ENCODE data around the gene DLEC1.
"Not testable (repeated sequence)": the region's sequence is repeated elsewhere in the genome, so short reads cannot be mapped to it uniquely, and the experiment has no call there.

Gene DLEC1

DNA sequence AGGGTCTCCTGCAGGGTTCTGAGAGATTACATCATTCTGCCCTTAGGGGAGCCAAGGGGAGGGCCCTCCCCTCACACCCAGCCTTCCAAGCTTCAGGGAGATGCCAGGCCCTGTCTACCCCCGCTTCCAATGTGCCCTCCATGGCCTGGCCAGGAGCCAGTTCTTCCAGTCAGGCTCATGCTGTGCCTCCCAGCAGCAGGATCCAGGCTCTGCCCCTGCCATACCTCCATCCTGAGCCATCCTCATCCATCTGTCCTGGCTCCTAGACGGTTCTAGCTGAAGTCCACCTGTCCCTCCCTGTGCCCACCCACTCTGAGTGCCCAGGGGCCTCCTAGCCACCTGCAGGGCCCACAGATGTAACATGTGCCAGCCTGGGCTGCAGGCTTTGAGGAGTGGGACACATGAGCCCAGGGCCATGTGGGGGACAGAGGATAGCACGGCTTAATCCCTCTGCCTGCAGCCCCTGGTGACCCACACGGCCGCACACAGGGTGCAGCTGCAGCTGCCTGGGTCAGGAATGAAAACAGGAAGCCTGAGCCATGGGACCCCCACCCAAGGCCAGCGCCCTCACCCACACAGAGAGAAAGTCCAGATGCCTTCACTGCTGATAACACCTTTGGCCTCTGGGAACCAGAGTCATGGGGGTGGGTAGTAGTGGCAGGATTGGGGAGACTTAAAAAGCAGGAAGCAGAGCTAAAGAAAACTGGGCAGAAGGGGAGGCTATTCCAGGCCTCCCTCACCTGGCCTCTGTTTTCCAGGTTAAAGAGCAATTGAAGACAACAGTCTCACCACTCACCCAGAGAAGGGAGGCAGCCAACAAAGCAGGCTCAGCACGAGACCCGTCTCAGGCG lies 21.3 kb upstream of the DLEC1 start:
- no peak for DNase-seq (ENCODE audit: low read depth in 2 of 2)

DNA sequence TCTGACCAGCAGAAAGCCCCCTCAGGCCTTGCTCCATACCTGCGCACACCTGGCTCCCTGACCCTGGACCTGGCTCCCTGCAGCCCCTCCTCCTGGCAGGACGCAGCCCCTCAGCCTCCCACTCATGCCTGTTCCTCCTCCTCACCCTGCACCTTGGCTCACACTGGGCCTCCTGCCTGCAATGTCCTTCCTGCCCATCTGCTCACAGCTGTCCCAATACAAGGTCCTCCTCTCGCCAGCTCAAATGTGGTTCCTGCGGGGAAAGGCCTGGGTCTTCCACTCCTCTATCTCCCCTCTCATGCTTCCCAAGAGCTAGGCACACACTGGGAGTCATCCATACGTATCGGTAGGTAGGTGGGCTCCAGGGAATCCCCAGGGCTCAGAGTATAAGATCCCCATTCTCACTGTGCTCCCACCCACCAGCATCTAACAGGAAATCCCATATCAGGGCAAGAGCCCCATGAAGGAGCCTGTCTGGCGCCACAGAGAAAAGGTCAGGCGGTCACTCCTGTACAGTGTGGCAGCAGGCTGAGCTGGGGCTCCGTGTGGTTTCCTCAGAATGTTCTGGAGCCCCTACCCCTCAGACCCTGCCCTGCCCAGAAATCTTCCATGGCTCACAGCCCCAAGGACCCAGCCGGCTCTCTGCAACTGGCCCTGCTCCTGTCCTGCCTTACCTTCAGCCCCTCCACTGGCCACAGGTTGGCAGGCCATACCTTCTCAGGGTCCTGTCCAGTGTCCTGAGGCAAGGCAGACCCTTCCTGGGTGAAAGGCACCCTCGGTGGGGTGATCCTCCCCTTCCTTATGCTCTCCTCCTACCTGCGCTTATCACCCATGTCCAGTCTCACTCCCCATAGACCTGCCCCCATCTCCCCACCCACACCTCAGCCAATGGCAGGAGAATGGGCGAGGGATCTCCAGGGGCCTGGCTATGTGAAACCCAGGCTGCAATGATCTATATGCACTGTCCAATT lies 20.4 kb upstream of the DLEC1 start:
- DNase-seq (ENCODE audit: low read depth in 2 of 2): no peak

DNA sequence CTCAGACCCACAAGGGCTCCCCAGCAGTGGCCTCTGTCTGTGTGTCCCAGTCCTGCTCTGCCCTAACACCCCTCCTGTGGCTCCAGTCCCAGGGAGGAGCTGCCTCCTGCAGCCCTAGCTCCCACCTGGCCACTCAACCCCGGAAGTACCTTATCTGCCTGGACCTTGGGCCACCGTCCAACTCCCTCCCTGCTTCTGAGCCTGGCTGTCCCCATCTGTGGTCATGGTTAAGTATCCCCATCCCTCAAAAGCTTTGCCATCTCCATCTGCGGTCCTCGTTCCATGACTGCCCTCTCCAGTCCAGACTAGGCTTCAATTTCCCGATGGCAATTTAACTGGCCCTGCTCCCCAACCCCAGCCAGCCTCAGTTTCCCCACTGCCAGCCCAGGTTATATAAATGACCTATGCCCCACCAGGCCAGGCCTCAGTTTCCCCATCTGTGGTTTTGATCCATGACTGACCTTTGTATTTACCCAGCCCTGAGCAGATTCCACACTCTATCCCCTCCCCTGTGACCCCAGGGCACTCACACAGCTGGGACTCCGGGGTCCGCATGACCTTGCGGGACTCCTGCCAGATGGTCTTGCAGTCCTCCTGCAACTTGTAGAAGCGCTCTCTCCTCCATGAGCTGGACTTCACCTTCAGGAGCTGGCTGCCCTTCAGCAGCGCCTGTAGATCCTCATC lies 19.2 kb upstream of the DLEC1 start:
- DNase-seq (ENCODE audit: low read depth in 2 of 2): no peak

DNA sequence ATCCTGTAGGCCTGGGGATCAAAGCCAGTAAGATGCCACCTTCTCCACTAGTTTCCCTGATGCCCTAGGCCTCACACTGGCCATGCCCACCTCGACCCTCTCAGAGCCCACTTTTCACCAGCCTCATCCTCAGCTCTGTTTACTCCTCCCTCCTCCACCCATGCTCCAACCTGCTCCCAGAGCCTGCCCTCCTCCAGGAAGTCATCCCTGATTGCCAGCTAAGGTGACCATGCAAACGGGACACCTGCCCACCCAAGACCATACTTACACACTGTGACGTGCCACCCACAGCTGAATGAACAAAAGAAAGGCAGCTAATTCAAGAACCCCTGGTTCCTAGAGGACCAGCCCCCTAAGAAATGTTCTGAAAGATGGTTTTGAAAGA lies 18.7 kb upstream of the DLEC1 start:
- no peak for DNase-seq (ENCODE audit: low read depth in 2 of 2)

DNA sequence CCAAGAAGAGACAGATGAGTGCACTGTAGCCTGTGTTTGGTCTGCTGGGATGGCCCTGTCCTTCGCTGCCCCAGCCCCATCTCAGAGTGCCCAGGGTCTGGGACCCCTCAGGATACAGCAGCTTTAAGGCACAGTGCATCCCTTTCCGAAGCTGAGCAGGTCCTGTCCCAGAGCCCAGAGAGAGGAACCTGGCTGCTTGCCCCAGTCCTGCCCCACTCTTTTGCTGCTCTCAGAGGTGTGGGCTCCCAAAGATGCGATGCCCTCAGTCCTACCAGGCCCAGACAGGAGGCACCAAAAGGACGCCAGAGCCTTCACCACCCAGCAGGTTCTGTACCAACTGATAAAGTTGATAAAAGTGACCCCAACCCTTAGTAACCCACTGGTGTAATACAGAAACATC lies 17.8 kb upstream of the DLEC1 start:
- DNase-seq (ENCODE audit: low read depth in 2 of 2): no peak

DNA sequence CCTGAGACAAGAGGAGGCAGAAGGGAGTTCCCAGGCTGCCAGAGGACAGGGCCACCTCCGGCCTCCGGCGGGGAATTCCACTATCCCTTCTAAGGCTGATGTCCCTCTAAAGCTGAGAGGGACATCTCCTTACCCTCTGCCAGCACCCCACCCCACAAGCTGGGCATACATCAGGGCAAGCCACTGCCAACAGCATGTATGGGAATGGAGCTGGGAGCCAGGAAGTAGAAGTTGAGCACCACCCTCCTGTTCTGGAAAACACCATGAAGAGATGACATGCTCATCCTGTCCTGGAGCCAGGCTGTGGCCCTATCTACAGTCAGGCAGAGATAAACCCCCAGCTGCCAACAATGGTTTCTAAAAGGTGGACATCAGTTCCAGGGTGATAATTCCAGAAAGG lies 16.7 kb upstream of the DLEC1 start:
- no peak for DNase-seq (ENCODE audit: low read depth in 2 of 2)

DNA sequence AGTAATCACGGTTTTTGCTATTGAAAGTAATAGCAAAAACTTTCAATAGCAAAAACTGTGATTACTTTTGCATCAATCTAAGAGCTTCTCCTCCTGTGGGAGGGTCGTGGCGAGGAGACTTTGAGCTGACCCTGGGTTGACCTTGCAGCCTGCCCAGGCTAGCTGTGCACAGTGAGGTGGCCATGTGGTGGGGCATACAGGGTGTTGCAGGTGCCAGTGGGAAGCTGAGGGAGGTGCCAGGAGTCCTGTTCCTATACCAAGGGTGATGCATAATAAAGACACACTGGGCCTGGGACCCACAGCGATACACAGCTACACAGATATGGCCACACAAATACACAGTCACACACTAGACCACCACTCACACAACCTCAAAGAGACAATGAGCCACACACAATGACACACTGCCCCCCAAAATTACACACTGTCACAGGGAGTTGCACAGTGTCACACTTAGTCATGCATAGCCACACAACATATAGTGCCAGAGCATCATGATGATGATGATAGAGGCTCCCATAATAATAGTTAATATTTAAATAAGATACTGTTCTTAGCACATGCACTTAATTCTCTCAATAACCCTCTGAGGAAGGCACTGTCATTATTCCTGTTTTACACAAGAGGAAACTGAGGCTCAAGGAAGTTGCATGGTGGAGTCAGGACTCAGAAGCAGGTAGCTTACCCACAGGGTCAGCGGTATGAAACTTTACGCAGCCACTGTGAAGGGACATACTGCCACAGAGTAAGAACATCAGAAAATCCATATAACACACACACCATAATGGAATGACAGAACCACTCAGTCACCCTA lies 15.9 kb upstream of the DLEC1 start:
- DNase-seq (ENCODE audit: low read depth in 2 of 2): no peak

DNA sequence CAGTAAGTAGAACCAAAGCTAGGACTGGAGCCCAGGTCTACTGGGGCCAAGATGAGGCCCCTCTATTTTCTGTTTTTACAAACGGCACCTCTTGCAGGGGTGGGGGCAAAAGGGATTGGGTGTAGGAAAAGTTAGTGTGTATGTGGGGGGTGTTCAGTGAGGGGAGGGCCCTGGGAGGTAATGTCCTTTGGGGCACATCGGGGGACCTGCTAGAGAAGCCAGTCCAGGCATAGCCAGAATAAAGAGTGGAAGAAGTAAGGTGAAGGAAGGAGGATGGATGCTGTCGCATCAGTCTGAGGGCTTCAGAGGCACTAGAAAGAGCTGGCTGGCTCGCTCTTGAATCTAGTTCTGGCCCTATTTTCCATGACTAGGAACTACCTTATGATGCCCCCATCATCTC lies 12.2 kb upstream of the DLEC1 start:
- DNase-seq (ENCODE audit: low read depth in 2 of 2): no peak

DNA sequence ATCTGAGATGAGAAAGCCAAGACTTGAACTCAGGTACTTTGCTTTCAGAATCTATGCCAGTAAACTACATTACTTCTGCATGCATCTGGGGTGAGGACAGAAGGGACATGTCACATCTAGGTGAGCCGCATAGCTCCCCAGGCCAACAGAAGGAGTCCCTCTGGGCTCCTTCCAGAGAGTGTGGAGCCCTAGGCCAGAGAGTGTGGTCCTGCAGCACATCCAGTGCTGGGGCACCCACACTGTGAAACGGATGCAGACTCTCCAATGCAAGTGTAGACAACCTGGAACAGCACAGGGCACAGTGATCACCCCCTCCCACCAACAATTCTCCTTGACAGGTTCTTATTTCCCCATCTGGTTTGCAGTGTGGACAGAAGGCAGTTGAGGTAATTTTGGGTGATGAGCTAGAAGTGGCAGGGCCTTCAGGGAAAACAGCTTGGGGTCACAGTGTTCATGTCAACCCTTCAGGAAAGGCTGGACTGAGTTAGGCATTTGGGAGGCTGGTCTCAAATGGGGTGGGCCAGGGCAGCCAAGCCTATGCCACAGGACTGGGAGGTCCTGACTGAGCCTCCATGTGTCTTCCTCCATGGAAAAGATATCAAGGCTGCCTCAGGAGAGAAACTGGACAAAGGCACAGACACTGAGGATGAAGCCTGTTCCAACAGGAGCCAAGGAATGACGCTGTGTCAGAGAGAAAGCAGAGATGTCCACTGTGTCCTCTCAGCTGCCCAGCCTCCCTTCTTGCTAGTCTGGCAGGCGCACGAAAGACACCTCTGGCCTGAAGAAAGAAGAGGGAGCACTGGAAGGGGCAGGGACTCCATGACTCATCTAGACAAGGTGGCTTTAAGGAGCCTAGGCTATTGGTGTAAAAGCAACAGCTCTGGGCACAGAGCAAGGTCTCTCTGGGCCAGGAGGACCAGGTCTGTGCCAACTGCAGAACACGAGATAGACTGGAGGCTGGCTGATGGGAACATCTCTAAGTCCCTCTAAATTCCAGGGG lies 11.2 kb upstream of the DLEC1 start:
- no peak for DNase-seq (ENCODE audit: low read depth in 2 of 2)

DNA sequence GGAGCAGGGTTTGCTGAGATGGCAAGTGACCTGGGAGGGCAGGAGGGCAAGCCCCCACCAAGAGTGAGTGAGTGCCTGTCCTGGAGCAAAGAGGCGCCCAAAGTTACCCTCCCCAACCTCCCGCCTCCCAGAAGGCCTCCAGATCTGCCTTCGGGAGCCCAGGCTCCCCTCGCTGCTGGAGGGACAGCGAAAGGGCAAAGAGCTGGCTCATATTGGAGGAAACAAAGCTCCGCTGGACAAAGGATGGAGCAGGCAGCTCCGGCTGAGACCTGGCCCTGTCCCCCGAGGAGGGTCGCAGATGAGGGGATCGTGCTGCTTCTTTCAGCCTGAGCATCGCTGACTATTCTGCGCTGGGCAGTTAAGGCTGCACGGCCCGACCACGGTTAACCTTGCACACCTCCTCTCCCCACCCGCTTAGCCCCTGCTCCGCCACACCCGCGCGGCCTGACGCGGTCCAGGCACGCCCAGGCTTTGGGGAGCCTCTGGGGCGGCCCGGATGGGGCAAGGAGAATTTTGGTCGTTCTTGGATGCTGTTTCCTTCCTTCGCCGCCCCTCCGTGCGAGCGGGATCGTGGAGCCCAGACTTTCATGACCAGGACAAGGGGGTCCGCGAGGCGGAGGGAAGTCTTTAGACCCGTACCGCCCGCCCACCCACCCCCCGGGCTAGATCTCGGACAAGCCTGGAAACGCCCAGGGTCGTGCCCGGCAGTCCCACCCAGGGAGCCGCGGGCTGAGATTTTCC lies 10.2 kb upstream of the DLEC1 start:
- DNase-seq (ENCODE audit: low read depth in 2 of 2): no peak

DNA sequence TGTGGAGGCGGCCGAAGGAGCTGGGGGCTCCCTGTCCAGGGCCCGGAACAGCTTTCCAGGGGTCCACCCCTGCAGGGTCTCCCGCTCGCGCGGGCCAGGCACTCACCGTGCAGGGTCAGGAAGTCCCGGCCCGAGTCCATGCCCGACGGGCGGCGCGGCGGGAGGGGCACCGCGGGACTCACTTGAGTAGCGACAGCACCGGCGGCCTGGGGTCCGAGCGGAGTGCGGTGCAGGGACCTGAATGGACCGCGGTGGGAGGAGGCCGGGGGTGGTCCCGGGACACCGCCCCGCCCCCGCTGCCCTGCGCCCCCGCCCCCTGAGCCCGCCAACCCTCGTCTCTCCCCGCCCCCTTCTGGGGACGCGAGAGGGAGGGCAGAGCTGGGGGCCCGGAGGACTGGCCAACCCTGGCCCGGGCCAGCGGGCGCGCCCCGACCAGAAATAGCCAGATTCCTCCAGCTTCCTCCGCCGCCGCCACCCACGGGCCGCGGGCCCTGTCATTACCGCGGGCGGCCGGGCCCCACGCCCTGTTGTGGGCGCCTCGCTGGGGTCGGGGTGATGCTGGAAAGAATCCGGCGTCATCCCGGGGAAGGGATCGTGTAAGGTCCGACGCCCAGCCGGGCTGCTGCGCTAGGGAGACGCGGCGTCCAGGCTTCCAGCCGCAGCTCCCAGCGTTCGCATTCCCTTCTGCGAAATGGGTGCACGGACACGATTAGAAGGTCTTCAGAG lies 9.4 kb upstream of the DLEC1 start, which contains the start of gene PLCD1:
PLCD1 (minus strand) TSS at position 243 of the 726 bp plus-strand sequence; CDS start at position 140, 103 bp downstream.
- DNase-seq (ENCODE audit: low read depth in 2 of 2): no peak

DNA sequence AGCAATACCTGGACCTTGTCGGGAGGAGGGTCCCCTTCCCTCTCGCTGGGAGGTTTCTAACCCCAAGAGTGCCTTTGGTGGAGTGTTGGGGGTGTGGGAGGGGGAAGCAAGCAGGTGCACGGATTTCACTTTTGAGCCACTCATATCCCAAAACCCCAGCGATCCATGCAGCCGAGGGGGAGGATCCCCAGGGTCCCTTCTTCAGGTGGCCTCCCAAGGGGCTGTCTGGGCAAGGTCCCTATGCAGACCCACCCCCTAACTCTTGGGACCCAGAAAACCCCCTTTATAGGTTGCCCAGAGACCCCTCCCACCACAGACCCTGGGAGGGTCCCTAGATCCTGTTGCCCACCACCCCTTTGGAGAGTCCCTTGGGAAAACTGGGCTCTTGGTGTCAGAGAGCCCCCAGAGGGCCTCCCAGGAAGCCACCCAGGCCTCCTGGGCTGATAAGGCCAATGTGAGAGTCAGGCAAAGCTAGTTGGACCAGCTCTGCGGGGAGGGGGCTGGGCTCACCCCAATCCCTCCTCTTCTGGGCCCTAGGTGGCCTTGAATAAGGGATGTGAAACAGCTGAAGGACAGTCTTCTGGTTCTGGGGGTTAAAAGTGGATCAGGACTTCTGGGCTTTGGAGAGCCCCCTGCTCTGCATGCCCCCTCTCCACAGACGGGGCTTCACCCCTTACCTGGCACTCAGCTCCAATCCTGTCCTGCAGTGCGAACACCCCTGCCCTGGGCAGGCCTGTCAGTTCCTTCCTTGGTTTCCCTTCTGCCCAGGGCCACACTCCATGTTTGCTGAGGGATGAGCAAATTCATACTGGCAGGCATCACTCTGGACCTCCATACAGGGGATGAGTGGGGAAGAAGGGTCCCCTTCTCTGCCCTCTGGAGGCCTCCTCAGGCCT lies 8.6 kb upstream of the DLEC1 start:
- DNase-seq (ENCODE audit: low read depth in 2 of 2): no peak

DNA sequence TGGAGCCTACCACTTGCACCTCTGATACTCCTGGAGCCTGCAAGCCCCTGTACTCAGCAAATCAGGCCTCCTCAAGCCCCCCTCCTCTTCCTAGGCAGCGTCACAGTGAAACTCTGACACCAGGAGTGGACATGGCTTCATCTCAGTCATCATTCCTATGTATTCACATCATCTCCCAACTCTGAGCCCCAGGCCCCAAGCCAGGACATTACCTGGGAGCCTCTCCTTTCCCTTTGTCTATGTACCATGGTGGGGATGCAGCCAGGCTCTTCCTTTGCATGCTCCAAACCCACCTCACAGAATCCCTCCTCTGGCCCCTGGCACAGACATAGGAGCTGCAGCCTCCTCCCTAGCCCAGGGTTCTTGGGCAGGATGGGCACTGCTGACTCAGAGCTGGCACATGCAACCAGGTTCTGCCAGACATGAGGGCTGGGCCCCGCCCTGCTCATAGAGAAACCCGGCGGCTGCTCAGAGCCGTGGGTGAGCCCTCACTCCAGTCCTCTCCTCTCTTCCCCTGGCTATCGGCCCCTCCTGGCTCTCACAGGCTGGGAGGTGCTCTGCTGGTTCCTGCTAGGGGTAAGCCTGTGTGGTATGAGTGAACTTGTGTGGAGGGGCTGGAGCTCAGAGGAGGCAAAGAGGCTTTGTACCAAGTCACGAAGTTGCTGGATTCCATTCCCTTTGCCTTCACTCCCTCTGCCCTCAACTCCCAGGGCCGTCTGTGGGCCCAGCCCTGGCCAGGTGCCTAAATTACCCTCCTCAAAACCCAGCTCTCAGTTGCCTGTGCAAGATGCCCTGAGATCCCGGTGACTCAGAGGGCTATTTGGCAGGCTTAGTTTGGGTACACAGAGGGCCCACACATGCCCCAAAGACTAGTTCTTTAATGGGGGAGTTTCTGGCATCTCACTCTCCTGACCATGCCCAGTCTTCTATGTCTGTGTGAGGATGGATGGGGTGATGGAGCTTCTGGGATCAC lies 7.7 kb upstream of the DLEC1 start:
- no peak for DNase-seq (ENCODE audit: low read depth in 2 of 2)

DNA sequence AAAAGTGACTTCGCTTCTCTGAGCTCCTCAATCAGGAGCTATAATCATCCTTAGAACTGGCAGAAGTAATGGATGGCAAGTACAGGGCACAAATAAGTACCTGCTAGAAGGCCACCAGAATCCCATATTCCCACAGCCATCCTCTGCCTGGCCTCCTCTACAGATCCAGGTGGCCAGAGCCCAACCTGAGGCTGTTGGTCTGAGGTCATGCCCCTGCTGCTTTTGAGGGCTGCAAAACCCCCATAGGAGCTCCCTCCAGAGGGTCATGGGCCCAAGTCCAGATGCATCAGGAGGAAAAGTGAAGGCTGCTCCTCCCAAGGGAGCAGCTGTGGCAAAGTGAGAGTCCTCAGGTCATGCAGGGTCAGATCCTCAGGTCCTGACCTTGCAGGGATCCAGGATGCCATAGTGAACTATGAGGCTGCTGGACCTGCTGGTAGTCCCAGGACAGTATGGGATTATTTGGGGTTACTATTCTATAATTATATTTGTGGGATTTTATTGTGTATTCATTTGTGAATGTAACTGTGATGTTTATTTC lies 6.6 kb upstream of the DLEC1 start:
- no peak for DNase-seq (ENCODE audit: low read depth in 2 of 2)

DNA sequence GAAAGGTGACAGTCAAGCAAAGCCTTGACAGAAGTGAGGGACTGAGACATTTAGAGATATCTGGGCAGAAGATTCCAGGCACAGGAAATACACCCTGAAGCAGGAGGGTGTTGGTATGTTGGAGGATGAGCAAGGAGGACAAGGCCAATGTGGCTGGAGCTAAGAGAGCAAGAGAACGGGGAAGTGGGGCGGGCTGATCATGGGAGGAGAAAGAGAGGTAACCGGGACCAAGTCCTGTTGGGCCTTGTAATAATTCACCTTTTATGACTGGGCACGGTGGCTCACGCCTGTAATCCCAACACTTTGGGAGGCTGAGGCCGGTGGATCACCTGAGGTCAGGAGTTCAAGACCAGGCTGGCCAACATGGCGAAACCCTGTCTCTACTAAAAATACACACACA lies 5.4 kb upstream of the DLEC1 start:
- not testable (repeated sequence) for DNase-seq (ENCODE audit: low read depth in 2 of 2)

DNA sequence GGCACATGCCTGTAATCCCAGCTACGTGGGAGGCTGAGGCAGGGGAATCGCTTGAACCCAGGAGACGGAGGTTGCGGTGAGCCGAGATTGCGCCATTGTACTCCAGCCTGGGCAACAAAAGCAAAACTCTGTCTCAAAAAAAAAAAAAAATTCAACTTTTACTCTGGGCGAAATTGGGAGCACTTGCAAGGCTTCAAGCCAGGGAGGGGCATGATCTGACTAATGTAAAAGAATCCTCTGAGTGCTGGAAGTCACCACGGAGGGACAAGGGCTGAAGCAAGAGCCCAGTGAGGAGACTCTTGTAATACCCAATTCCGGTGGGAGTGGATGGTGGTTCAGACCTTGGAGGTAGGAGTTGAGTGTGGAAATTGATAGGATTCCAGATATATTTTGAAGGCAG lies 4.7 kb upstream of the DLEC1 start:
- not testable (repeated sequence) for DNase-seq (ENCODE audit: low read depth in 2 of 2)

All from activated CD4-positive, alpha-beta T cell treated with anti-CD3 and anti-CD28 coated beads for 24 hours (primary cell).